ENCODE results near the gene MECP2. TPM values are rescaled to one million over a fixed set of nuclear protein-coding genes. Genes with fewer than 3 reads are reported as not detected.

MECP2 gene
- polyA plus RNA-seq, 1 donor (not counting 4 experiments of a cell fraction or from before 2014, with no cell fraction given) = 9.9 TPM

GRCh38 chrX:154120567-154120966 lies 23.1 kb upstream of the MECP2 start:
- no peak for TF ChIP-seq CTCF (optimal IDR thresholded peaks at IDR 0.05 in 1 of 3, IDR thresholded peaks at IDR 0.05 in 1 of 3, conservative IDR thresholded peaks at IDR 0.05 in 1 of 3; ENCODE audit: extremely low read depth in 1 of 3, insufficient read depth in 2 of 3, low read length in 3 of 3)
- TF ChIP-seq EZH2 (IDR thresholded peaks at IDR 0.05; ENCODE audit: low read length) = no peak

GRCh38 chrX:154117566-154117965 lies 20.0 kb upstream of the MECP2 start:
- Histone ChIP-seq H3K27me3 (ENCODE audit: control insufficient read depth, extremely low read depth, insufficient read depth, low read length) (peaks cover 5% of the 10 kb centered on the region), H3K9me3 (ENCODE audit: control insufficient read depth, low read depth, low read length) (no peaks in the 10 kb centered on the region), H3K4me2 (ENCODE audit: control insufficient read depth, extremely low read depth, insufficient read depth, low read depth, low read length) (no peak overlapping the region), H3K9me1 (ENCODE audit: control insufficient read depth, extremely low read depth, insufficient read depth, low read length) (no peaks in the 10 kb centered on the region), H2AFZ (ENCODE audit: control insufficient read depth, low read length) (no peak overlapping the region), H4K20me1 (ENCODE audit: control insufficient read depth, extremely low read depth, insufficient read depth, low read length) (no peaks in the 10 kb centered on the region), H3K27ac (ENCODE audit: control insufficient read depth, insufficient read depth, low read length) (no peak overlapping the region), H3K36me3 (ENCODE audit: control insufficient read depth in 2 of 2, extremely low read depth in 1 of 2, insufficient read depth in 2 of 2, low read length in 2 of 2) (no peaks in the 10 kb centered on the region), H3K4me1 (ENCODE audit: control insufficient read depth, extremely low read depth, insufficient read depth, low read length) (no peaks in the 10 kb centered on the region), H3K9ac (ENCODE audit: control insufficient read depth, extremely low read depth, insufficient read depth, low read length) (no peak overlapping the region), H3K79me2 (ENCODE audit: control insufficient read depth, insufficient read depth, low read length) (no peaks in the 10 kb centered on the region), H3K4me3 (ENCODE audit: control insufficient read depth in 2 of 3, extremely low read depth in 1 of 3, insufficient read depth in 2 of 3, low read depth in 1 of 3, low read length in 3 of 3) (no peak overlapping the region)
- dilution Hi-C loops (cut with MboI; ENCODE audit: extremely low pct_ligation_motif_present, low sequenced_read_pairs) = no loop called here
- no peak for DNase-seq (ENCODE audit: low read depth, low spot score)
- TF ChIP-seq EZH2 (IDR thresholded peaks at IDR 0.05; ENCODE audit: low read length) (no peak), CTCF (optimal IDR thresholded peaks at IDR 0.05 in 1 of 3, IDR thresholded peaks at IDR 0.05 in 1 of 3, conservative IDR thresholded peaks at IDR 0.05 in 1 of 3; ENCODE audit: extremely low read depth in 1 of 3, insufficient read depth in 2 of 3, low read length in 3 of 3) (no peak)
- no peak for FAIRE-seq

More at GRCh38 chrX:154120567-154120966, 23.1 kb upstream of the MECP2 start:
- Histone ChIP-seq H3K9me1 (ENCODE audit: control insufficient read depth, extremely low read depth, insufficient read depth, low read length) (no peaks in the 10 kb centered on the region), H4K20me1 (ENCODE audit: control insufficient read depth, extremely low read depth, insufficient read depth, low read length) (no peaks in the 10 kb centered on the region), H3K27me3 (ENCODE audit: control insufficient read depth, extremely low read depth, insufficient read depth, low read length) (no peaks in the 10 kb centered on the region), H2AFZ (ENCODE audit: control insufficient read depth, low read length) (no peak overlapping the region), H3K27ac (ENCODE audit: control insufficient read depth, insufficient read depth, low read length) (no peak overlapping the region), H3K4me1 (ENCODE audit: control insufficient read depth, extremely low read depth, insufficient read depth, low read length) (no peaks in the 10 kb centered on the region), H3K36me3 (ENCODE audit: control insufficient read depth in 2 of 2, extremely low read depth in 1 of 2, insufficient read depth in 2 of 2, low read length in 2 of 2) (no peaks in the 10 kb centered on the region), H3K79me2 (ENCODE audit: control insufficient read depth, insufficient read depth, low read length) (no peaks in the 10 kb centered on the region), H3K4me2 (ENCODE audit: control insufficient read depth, extremely low read depth, insufficient read depth, low read depth, low read length) (no peak overlapping the region), H3K9ac (ENCODE audit: control insufficient read depth, extremely low read depth, insufficient read depth, low read length) (no peak overlapping the region), H3K4me3 (ENCODE audit: control insufficient read depth in 2 of 3, extremely low read depth in 1 of 3, insufficient read depth in 2 of 3, low read depth in 1 of 3, low read length in 3 of 3) (no peak overlapping the region), H3K9me3 (ENCODE audit: control insufficient read depth, low read depth, low read length) (no peaks in the 10 kb centered on the region)
- dilution Hi-C loops (cut with MboI; ENCODE audit: extremely low pct_ligation_motif_present, low sequenced_read_pairs) = no loop called here
- no peak for DNase-seq (ENCODE audit: low read depth, low spot score)
- FAIRE-seq = no peak

Measured in keratinocyte (primary cell).